ENCODE data around the gene WNK2.

The WNK2 gene

GRCh38 chr9:93198838-93199625 lies 15.1 kb downstream of the WNK2 start:
- Histone ChIP-seq H3K4me2 (ENCODE audit: insufficient read depth, low read length, poor library complexity, severe bottlenecking) (no peak overlapping the region), H3K14ac (ENCODE audit: low read length) (no peak overlapping the region), H3K4me1 (ENCODE audit: control insufficient read depth in 2 of 2, insufficient read depth in 1 of 2, low read depth in 1 of 2, low read length in 2 of 2) (peaks cover 18 to 24% of the 10 kb centered on the region in 2 donors), H3K9ac (ENCODE audit: low read depth, low read length, poor library complexity) (no peak overlapping the region), H3K18ac (ENCODE audit: low read length) (peak overlapping the region; percentile 83), H2BK12ac (ENCODE audit: low read length) (peak overlapping the region; percentile 46), H2AK5ac (ENCODE audit: low read depth, low read length) (peak overlapping the region; percentile 68), H2BK5ac (ENCODE audit: low read length) (no peak overlapping the region), H3K4ac (ENCODE audit: low read length) (no peak overlapping the region), H3K79me1 (ENCODE audit: low read depth, low read length) (peaks cover 13% of the 10 kb centered on the region), H3K27me3 (ENCODE audit: control insufficient read depth in 3 of 3, insufficient read depth in 3 of 3, low read depth in 1 of 3, low read length in 3 of 3) (peaks cover 0 to 9% (median 0%) of the 10 kb centered on the region in 3 experiments), H3K9me3 (replicated peaks in 1 of 2; ENCODE audit: control insufficient read depth in 2 of 2, insufficient read depth in 1 of 2, low read depth in 1 of 2, low read length in 2 of 2) (peaks cover 0 to 3% of the 10 kb centered on the region in 2 donors), H2BK15ac (ENCODE audit: low read length) (peak overlapping the region; percentile 39), H2AFZ (ENCODE audit: low read length) (no peak overlapping the region), H3K4me3 (ENCODE audit: low read length in 2 of 2) (no peak overlapping the region), H4K8ac (ENCODE audit: low read depth, low read length) (peak overlapping the region; percentile 29), H3K27ac (replicated peaks; ENCODE audit: low read length) (no peak overlapping the region), H3K36me3 (replicated peaks in 1 of 2; ENCODE audit: control insufficient read depth in 2 of 2, insufficient read depth in 2 of 2, low read length in 2 of 2) (no peaks in the 10 kb centered on the region), H3K23ac (ENCODE audit: low read depth, low read length, poor library complexity) (peak overlapping the region; percentile 35), H2BK120ac (ENCODE audit: low read depth, low read length) (no peak overlapping the region), H4K91ac (ENCODE audit: low read depth, low read length, poor library complexity) (no peak overlapping the region)
- DNase-seq (ENCODE audit: low spot score) = no peak
- no CpG with 5 or more reads among the region's 16 CpGs for WGBS, 2 donors (ENCODE audit: extremely low coverage in 2 of 2, insufficient read length in 2 of 2, insufficient replicate concordance in 1 of 2)

DNA sequence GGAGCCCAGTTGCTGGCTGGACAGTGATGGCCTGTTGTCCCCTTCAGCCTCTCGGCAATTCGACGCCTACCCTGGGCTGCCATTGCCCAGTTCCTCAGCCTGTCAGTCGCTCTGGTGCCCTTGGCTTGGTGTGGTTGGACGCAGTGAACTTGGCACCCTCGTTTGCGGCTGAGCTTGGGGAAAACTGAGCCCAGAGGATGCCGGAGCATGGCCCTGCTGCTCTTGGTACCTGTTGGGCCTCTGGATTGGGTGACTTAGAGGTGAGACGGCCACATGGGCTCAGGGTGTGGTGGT lies 16.5 kb downstream of the WNK2 start:
- Histone ChIP-seq H2BK120ac (ENCODE audit: low read depth, low read length) (no peak overlapping the region), H3K4me1 (ENCODE audit: control insufficient read depth in 2 of 2, insufficient read depth in 1 of 2, low read depth in 1 of 2, low read length in 2 of 2) (peaks cover 20 to 29% of the 10 kb centered on the region in 2 donors), H4K8ac (ENCODE audit: low read depth, low read length) (no peak overlapping the region), H3K4me3 (ENCODE audit: low read length in 2 of 2) (no peak overlapping the region), H2BK5ac (ENCODE audit: low read length) (peak overlapping the region; percentile 85), H2BK12ac (ENCODE audit: low read length) (no peak overlapping the region), H3K27ac (replicated peaks; ENCODE audit: low read length) (no peak overlapping the region), H2BK15ac (ENCODE audit: low read length) (peak overlapping the region; percentile 64), H3K4me2 (ENCODE audit: insufficient read depth, low read length, poor library complexity, severe bottlenecking) (no peak overlapping the region), H3K18ac (ENCODE audit: low read length) (peak overlapping the region; percentile 69), H3K79me1 (ENCODE audit: low read depth, low read length) (peaks cover 13% of the 10 kb centered on the region), H2AK5ac (ENCODE audit: low read depth, low read length) (peak overlapping the region; percentile 91), H3K27me3 (ENCODE audit: control insufficient read depth in 3 of 3, insufficient read depth in 3 of 3, low read depth in 1 of 3, low read length in 3 of 3) (peaks cover 0 to 9% (median 0%) of the 10 kb centered on the region in 3 experiments), H3K23ac (ENCODE audit: low read depth, low read length, poor library complexity) (no peak overlapping the region), H3K14ac (ENCODE audit: low read length) (peak overlapping the region; percentile 89), H3K9me3 (replicated peaks in 1 of 2; ENCODE audit: control insufficient read depth in 2 of 2, insufficient read depth in 1 of 2, low read depth in 1 of 2, low read length in 2 of 2) (peaks cover 0 to 3% of the 10 kb centered on the region in 2 donors), H3K4ac (ENCODE audit: low read length) (peak overlapping the region; percentile 10), H3K36me3 (replicated peaks in 1 of 2; ENCODE audit: control insufficient read depth in 2 of 2, insufficient read depth in 2 of 2, low read length in 2 of 2) (no peaks in the 10 kb centered on the region), H2AFZ (ENCODE audit: low read length) (no peak overlapping the region), H3K9ac (ENCODE audit: low read depth, low read length, poor library complexity) (no peak overlapping the region), H4K91ac (ENCODE audit: low read depth, low read length, poor library complexity) (no peak overlapping the region)
- DNase-seq (ENCODE audit: low spot score) = no peak
- no CpG with 5 or more reads among the region's 9 CpGs for WGBS, 2 donors (ENCODE audit: extremely low coverage in 2 of 2, insufficient read length in 2 of 2, insufficient replicate concordance in 1 of 2)

DNA sequence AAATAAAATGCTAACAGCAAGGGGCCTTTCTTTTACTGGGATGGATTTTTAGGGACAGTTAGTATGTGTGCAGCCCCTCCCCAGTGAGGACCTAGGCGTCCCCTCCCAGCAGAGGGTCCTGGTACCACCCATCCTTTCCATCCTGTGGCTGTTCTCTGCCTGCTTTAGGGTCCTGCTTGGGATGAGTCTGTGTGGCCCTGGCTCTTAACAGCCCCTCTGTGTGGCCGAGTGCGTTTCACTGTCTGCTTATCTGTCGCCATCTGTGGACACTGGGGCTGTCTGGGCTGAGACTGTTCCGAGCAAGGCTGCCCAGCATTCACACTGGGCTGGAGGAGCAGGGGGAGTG lies 17.0 kb downstream of the WNK2 start:
- no peaks in the 10 kb centered on the region for H3K36me3 ChIP-seq (replicated peaks in 1 of 2; ENCODE audit: control insufficient read depth in 2 of 2, insufficient read depth in 2 of 2, low read length in 2 of 2)
- peak overlapping the region; percentile 99 for H2AK5ac ChIP-seq (ENCODE audit: low read depth, low read length)
- H3K9ac ChIP-seq (ENCODE audit: low read depth, low read length, poor library complexity) = no peak overlapping the region
- peak overlapping the region; percentile 83 for H3K23ac ChIP-seq (ENCODE audit: low read depth, low read length, poor library complexity)
- H2BK5ac ChIP-seq (ENCODE audit: low read length) = no peak overlapping the region
- WGBS, 2 donors (ENCODE audit: extremely low coverage in 2 of 2, insufficient read length in 2 of 2, insufficient replicate concordance in 1 of 2) = no CpG with 5 or more reads among the region's 5 CpGs
- H3K79me1 ChIP-seq (ENCODE audit: low read depth, low read length) = peaks cover 13% of the 10 kb centered on the region
- peak overlapping the region; percentile 70 for H2BK15ac ChIP-seq (ENCODE audit: low read length)
- no peak overlapping the region for H3K4me3 ChIP-seq (ENCODE audit: low read length in 2 of 2)
- H2BK120ac ChIP-seq (ENCODE audit: low read depth, low read length) = peak overlapping the region; percentile 1
- H3K9me3 ChIP-seq (replicated peaks in 1 of 2; ENCODE audit: control insufficient read depth in 2 of 2, insufficient read depth in 1 of 2, low read depth in 1 of 2, low read length in 2 of 2) = peaks cover 0 to 3% of the 10 kb centered on the region in 2 donors
- no peak overlapping the region for H4K91ac ChIP-seq (ENCODE audit: low read depth, low read length, poor library complexity)
- peak overlapping the region; percentile 29 for H4K8ac ChIP-seq (ENCODE audit: low read depth, low read length)
- H2AFZ ChIP-seq (ENCODE audit: low read length) = no peak overlapping the region
- H3K14ac ChIP-seq (ENCODE audit: low read length) = no peak overlapping the region
- H3K27me3 ChIP-seq (ENCODE audit: control insufficient read depth in 3 of 3, insufficient read depth in 3 of 3, low read depth in 1 of 3, low read length in 3 of 3) = peaks cover 0 to 9% (median 0%) of the 10 kb centered on the region in 3 experiments
- no peak for DNase-seq (ENCODE audit: low spot score)
- H3K4ac ChIP-seq (ENCODE audit: low read length) = no peak overlapping the region
- H3K4me1 ChIP-seq (ENCODE audit: control insufficient read depth in 2 of 2, insufficient read depth in 1 of 2, low read depth in 1 of 2, low read length in 2 of 2) = peaks cover 25 to 34% of the 10 kb centered on the region in 2 donors
- H2BK12ac ChIP-seq (ENCODE audit: low read length) = no peak overlapping the region
- H3K18ac ChIP-seq (ENCODE audit: low read length) = peak overlapping the region; percentile 86
- H3K4me2 ChIP-seq (ENCODE audit: insufficient read depth, low read length, poor library complexity, severe bottlenecking) = no peak overlapping the region
- H3K27ac ChIP-seq (replicated peaks; ENCODE audit: low read length) = no peak overlapping the region

- peak overlapping the region; percentile 98 for H2BK120ac ChIP-seq (ENCODE audit: low read depth, low read length)
- no peak overlapping the region for H3K27ac ChIP-seq (replicated peaks; ENCODE audit: low read length)
- H2BK12ac ChIP-seq (ENCODE audit: low read length) = peak overlapping the region; percentile 41
- H3K27me3 ChIP-seq (ENCODE audit: control insufficient read depth in 3 of 3, insufficient read depth in 3 of 3, low read depth in 1 of 3, low read length in 3 of 3) = peaks cover 0 to 7% (median 0%) of the 10 kb centered on the region in 3 experiments
- H2BK5ac ChIP-seq (ENCODE audit: low read length) = peak overlapping the region; percentile 95
- H2AFZ ChIP-seq (ENCODE audit: low read length) = no peak overlapping the region
- H2BK15ac ChIP-seq (ENCODE audit: low read length) = peak overlapping the region; percentile 95
- peak overlapping the region; percentile 98 for H2AK5ac ChIP-seq (ENCODE audit: low read depth, low read length)
- peak overlapping the region; percentile 78 for H3K23ac ChIP-seq (ENCODE audit: low read depth, low read length, poor library complexity)
- H3K9ac ChIP-seq (ENCODE audit: low read depth, low read length, poor library complexity) = peak overlapping the region; percentile 79
- H3K4me2 ChIP-seq (ENCODE audit: insufficient read depth, low read length, poor library complexity, severe bottlenecking) = no peak overlapping the region
- H3K14ac ChIP-seq (ENCODE audit: low read length) = no peak overlapping the region
- WGBS, 2 donors (ENCODE audit: extremely low coverage in 2 of 2, insufficient read length in 2 of 2, insufficient replicate concordance in 1 of 2) = no CpG with 5 or more reads among the region's 11 CpGs
- no peaks in the 10 kb centered on the region for H3K36me3 ChIP-seq (replicated peaks in 1 of 2; ENCODE audit: control insufficient read depth in 2 of 2, insufficient read depth in 2 of 2, low read length in 2 of 2)
- peak overlapping the region; percentile 85 for H3K4ac ChIP-seq (ENCODE audit: low read length)
- H3K79me1 ChIP-seq (ENCODE audit: low read depth, low read length) = peaks cover 11% of the 10 kb centered on the region
- no peaks in the 10 kb centered on the region for H3K9me3 ChIP-seq (replicated peaks in 1 of 2; ENCODE audit: control insufficient read depth in 2 of 2, insufficient read depth in 1 of 2, low read depth in 1 of 2, low read length in 2 of 2)
- H3K18ac ChIP-seq (ENCODE audit: low read length) = peak overlapping the region; percentile 93
- H4K8ac ChIP-seq (ENCODE audit: low read depth, low read length) = no peak overlapping the region
- DNase-seq (ENCODE audit: low spot score) = no peak
- H4K91ac ChIP-seq (ENCODE audit: low read depth, low read length, poor library complexity) = no peak overlapping the region
- H3K4me3 ChIP-seq (ENCODE audit: low read length in 2 of 2) = no peak overlapping the region
- peaks cover 45 to 46% of the 10 kb centered on the region in 2 donors for H3K4me1 ChIP-seq (ENCODE audit: control insufficient read depth in 2 of 2, insufficient read depth in 1 of 2, low read depth in 1 of 2, low read length in 2 of 2)
These were observed 19.2 kb downstream of the WNK2 start for GRCh38 chr9:93203026-93203717.

Measured in neuronal stem cell (in vitro differentiated cells).